ENCODE measurements around the gene NIM1K.

Gene NIM1K

DNA sequence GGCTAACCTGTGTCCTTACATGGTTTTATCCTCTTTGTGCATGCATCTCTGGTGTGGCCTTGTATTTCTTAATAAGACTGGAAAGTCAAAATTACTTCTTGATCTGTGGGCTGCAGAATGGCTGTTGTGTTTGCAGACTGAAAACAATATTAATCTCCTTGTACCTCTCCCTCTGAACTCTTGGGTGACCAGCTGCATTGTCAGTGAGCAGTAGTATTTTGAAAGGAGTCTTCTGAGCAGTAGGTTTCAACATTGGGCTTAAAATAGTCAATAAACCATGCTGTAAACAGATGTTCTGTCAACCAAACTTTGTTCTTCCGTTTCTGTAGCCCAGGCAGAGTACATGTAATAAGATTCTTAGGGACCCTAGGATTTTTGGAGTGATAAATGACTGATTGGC is 26.7 kb upstream of the NIM1K start:
- TF ChIP-seq, protein P1, sequence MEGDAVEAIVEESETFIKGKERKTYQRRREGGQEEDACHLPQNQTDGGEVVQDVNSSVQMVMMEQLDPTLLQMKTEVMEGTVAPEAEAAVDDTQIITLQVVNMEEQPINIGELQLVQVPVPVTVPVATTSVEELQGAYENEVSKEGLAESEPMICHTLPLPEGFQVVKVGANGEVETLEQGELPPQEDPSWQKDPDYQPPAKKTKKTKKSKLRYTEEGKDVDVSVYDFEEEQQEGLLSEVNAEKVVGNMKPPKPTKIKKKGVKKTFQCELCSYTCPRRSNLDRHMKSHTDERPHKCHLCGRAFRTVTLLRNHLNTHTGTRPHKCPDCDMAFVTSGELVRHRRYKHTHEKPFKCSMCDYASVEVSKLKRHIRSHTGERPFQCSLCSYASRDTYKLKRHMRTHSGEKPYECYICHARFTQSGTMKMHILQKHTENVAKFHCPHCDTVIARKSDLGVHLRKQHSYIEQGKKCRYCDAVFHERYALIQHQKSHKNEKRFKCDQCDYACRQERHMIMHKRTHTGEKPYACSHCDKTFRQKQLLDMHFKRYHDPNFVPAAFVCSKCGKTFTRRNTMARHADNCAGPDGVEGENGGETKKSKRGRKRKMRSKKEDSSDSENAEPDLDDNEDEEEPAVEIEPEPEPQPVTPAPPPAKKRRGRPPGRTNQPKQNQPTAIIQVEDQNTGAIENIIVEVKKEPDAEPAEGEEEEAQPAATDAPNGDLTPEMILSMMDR (IDR thresholded peaks at IDR 0.05; ENCODE audit: insufficient read depth, low read depth, low read length, missing control alignments): no peak
- DNase-seq (ENCODE audit: low read depth): peak; percentile 9
- no peak overlapping the region for H3K4me3 ChIP-seq (ENCODE audit: low read depth, low read length)

DNA sequence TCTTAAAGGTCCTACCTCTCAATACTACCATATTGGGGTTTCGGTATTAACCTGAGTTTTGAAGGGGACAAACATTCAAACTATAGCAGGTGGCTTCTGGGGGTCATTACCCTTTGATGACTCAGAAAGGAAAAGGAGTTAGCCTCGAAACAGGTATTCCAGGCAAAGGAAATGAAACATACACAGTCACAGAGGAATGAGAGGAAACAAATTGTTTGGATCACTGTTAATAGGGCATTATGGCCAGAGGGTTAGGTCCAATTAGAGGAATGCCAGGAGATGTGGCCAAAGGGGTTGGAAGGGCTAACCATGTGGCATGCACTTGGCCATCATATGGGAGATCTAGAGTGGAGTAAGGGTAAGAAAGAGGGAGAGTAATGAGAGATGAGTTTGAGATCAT is 23.9 kb upstream of the NIM1K start:
- H3K4me3 ChIP-seq (ENCODE audit: low read depth, low read length): no peak overlapping the region
- DNase-seq (ENCODE audit: low read depth): no peak
- TF ChIP-seq, protein P1 (IDR thresholded peaks at IDR 0.05; ENCODE audit: insufficient read depth, low read depth, low read length, missing control alignments): no peak

DNA sequence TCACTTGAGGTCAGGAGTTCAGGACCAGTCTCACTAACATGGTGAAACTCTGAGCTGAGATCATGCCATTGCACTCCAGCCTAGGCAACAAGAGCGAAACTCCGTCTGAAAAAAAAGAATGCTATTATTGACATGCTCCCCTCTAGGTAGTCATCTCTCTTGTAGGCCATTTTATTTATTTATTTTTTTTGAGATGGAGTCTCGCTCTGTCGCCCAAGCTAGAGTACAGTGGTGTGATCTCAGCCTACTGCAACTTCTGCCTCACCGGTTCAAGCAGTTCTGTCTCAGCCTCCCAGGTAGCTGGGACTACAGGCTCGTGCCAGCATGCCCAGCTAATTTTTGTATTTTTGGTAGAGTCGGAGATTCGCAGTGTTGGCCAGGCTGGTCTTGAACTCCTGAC is 20.6 kb upstream of the NIM1K start:
- H3K4me3 ChIP-seq (ENCODE audit: low read depth, low read length): no peak overlapping the region
- TF ChIP-seq, protein P1 (IDR thresholded peaks at IDR 0.05; ENCODE audit: insufficient read depth, low read depth, low read length, missing control alignments): no peak
- DNase-seq (ENCODE audit: low read depth): no peak

- no peak overlapping the region for H3K4me3 ChIP-seq (ENCODE audit: low read depth, low read length)
- DNase-seq (ENCODE audit: low read depth): no peak
- TF ChIP-seq, protein P1 (IDR thresholded peaks at IDR 0.05; ENCODE audit: insufficient read depth, low read depth, low read length, missing control alignments): no peak
Observed at GRCh38 chr5:43171926-43172325, 20.1 kb upstream of the NIM1K start.

- H3K4me3 ChIP-seq (ENCODE audit: low read depth, low read length): no peak overlapping the region
- TF ChIP-seq, protein P1 (IDR thresholded peaks at IDR 0.05; ENCODE audit: insufficient read depth, low read depth, low read length, missing control alignments): no peak
- DNase-seq (ENCODE audit: low read depth): no peak
Observed at GRCh38 chr5:43172779-43173178, 19.2 kb upstream of the NIM1K start.

GRCh38 chr5:43174586-43174985 is 17.4 kb upstream of the NIM1K start:
- no peak overlapping the region for H3K4me3 ChIP-seq (ENCODE audit: low read depth, low read length)
- TF ChIP-seq, protein P1 (IDR thresholded peaks at IDR 0.05; ENCODE audit: insufficient read depth, low read depth, low read length, missing control alignments): no peak
- DNase-seq (ENCODE audit: low read depth): no peak

GRCh38 chr5:43179836-43180235 is 12.2 kb upstream of the NIM1K start:
- H3K4me3 ChIP-seq (ENCODE audit: low read depth, low read length): no peak overlapping the region
- TF ChIP-seq, protein P1 (IDR thresholded peaks at IDR 0.05; ENCODE audit: insufficient read depth, low read depth, low read length, missing control alignments): no peak
- DNase-seq (ENCODE audit: low read depth): no peak

Measured in GM12865 (cell line).